GM12873 (cell line): Measurements from ENCODE around the gene IGFBP6.

Experiments used
- CTCF ChIP-seq: IDR thresholded peaks from 2 replicates; pipeline ENCODE4 v1.5.1; 2012; ENCODE audit warnings: low read depth, mild to moderate bottlenecking, moderate library complexity, low read length, control low read depth; ENCODE audit not compliant: insufficient read depth; ENCODE audit errors: missing control alignments

IGFBP6 gene

GRCh38 chr12:53128780-53129569, 31.5 kb downstream of the IGFBP6 start:
- TF ChIP-seq CTCF = no peak

GRCh38 chr12:53131844-53132243, 34.4 kb downstream of the IGFBP6 start:
- TF ChIP-seq CTCF = no peak

- TF ChIP-seq CTCF = no peak
These were observed 36.3 kb downstream of the IGFBP6 start for GRCh38 chr12:53133722-53134121.

DNA sequence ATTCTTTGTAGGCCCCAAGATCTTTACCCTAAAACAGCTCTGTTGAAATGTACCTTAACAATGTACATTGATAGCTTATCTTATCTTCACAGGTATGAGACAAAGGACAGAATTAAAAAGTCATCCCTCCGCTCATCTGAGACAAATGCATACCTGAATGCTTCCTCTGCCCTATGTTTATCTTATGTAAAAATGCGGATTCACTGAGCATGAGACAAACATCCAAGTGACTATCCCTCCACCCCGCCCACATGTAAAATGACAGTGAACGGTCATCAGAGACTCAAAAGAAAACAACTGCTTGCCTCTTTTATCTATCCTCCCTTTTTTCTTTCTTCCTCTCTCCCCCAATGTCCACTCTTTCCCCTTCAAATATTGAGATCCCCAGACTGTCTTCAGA, 45.9 kb downstream of the IGFBP6 start:
- TF ChIP-seq CTCF = no peak

DNA sequence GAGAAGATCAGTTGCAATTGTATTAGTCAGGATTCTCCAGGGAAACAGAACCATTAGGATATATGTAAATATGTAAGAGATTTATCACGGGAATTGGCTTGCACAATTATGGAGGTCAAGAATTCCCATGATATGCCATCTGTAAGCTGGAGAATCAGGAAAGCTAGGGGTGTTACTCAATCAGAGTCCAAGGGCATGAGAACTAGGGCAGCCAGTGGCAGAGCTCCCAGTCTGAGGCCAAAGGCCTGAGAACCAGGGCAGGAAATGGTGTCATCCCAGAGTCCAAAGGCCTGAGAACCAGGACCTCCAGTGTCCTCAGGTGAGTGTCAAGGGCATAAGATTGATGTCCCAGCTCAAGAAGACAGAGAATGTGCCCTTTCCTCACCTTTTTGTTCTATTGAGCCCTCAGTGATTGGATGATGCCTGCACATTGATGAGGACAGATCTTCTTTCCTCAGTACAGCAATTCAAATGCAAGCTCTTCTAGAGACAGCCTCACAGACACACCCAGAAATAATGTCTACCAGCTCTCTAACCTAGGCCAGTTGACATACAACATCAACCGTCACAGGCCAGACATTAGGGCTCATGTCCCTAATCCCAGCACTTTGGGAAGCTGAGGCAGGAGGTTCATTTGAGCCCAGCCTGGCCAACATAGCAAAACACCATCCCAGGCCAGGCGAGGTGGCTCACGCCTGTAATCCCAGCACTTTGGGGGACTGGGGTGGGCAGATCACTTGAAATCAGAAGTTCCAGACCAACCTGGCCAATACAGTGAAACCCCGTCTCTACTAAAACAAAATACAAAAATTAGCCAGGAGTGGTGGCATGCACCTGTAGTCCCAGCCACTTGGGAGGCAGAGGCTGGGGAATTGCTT, 48.2 kb downstream of the IGFBP6 start:
- TF ChIP-seq CTCF = no peak

DNA sequence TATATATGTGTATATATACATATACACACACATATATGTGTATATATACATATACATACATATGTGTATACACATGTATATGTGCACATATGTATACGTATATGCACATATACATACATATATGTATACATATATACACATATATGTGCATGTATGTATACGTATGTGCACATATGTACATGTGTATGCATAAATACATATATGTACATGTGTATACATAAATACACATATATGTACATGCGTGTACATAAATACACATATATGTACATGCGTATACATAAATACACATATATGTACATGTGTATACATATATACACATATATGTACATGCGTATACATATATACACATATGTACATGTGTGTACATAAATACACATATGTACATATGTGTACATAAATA, 49.7 kb downstream of the IGFBP6 start:
- TF ChIP-seq CTCF = no peak

GRCh38 chr12:53147653-53148052, 50.2 kb downstream of the IGFBP6 start:
- no peak for TF ChIP-seq CTCF
